Activated CD4-positive, alpha-beta T cell treated with anti-CD3 and anti-CD28 coated beads, Interleukin-2, Interleukin-6, amounts not matched to agents 100 ng/mL and 50 ng/mL, durations not matched to agents 16 hours and 8 hours (primary cell): ENCODE data around the gene PRRT3.
A peak's percentile ranks its signal among the peaks of the same experiment; 100 is the strongest.
"Not testable (repeated sequence)": the region's sequence is repeated elsewhere in the genome, so short reads cannot be mapped to it uniquely, and the experiment has no call there.

Experiments used
- DNase-seq: peaks from one replicate; pipeline ENCODE4 v3.0.0-alpha.2; 2020

The PRRT3 gene

GRCh38 chr3:9947025-9947995 is 4.9 kb downstream of the PRRT3 start:
- DNase-seq: no peak

- peak; percentile 81 for DNase-seq
Measured at GRCh38 chr3:9946112-9947024, 5.8 kb downstream of the PRRT3 start.

GRCh38 chr3:9945358-9945757 is 6.8 kb downstream of the PRRT3 start:
- DNase-seq: no peak

- no peak for DNase-seq
Measured at GRCh38 chr3:9944271-9944670, 7.9 kb downstream of the PRRT3 start.

- no peak for DNase-seq
Measured at GRCh38 chr3:9942934-9943690, 9.1 kb downstream of the PRRT3 start.

- no peak for DNase-seq
Measured at GRCh38 chr3:9942164-9942563, 10.0 kb downstream of the PRRT3 start.

- DNase-seq: no peak
Measured at GRCh38 chr3:9940746-9941145, 11.5 kb downstream of the PRRT3 start.

- not testable (repeated sequence) for DNase-seq
Measured at GRCh38 chr3:9939906-9940305, 12.3 kb downstream of the PRRT3 start.

- no peak for DNase-seq
Measured at GRCh38 chr3:9938966-9939365, 13.2 kb downstream of the PRRT3 start.

GRCh38 chr3:9937486-9938238 is 14.5 kb downstream of the PRRT3 start:
- no peak for DNase-seq

GRCh38 chr3:9935966-9936510 is 16.2 kb downstream of the PRRT3 start:
- no peak for DNase-seq

- DNase-seq: no peak
Measured at GRCh38 chr3:9934993-9935392, 17.2 kb downstream of the PRRT3 start.

- peak; percentile 16 for DNase-seq
Measured at GRCh38 chr3:9934235-9934621, 18.0 kb downstream of the PRRT3 start.

GRCh38 chr3:9933561-9934234 is 18.5 kb downstream of the PRRT3 start, which contains the start of gene CRELD1:
Gene CRELD1, plus strand, starts transcription at chr3:9933834. Its CDS starts 605 bp downstream, at chr3:9934439.
- peak; percentile 98 for DNase-seq

- peak; percentile 93 for DNase-seq
Measured at GRCh38 chr3:9932843-9933560, 19.2 kb downstream of the PRRT3 start.

- no peak for DNase-seq
Measured at GRCh38 chr3:9932535-9932842, 19.7 kb downstream of the PRRT3 start.

- no peak for DNase-seq
Measured at GRCh38 chr3:9930804-9931418, 21.3 kb downstream of the PRRT3 start.

GRCh38 chr3:9928158-9928557 is 24.1 kb downstream of the PRRT3 start:
- no peak for DNase-seq

GRCh38 chr3:9918261-9919038 is 33.8 kb downstream of the PRRT3 start:
- no peak for DNase-seq
